GM18498 (cell line): ENCODE measurements around the gene CUEDC1.
A peak's percentile ranks its signal among the peaks of the same experiment; 100 is the strongest.
"Not testable (repeated sequence)": the region's sequence is repeated elsewhere in the genome, so short reads cannot be mapped to it uniquely, and the experiment has no call there.

Source experiments
- ATAC-seq: cut with Tn5 transposase; IDR thresholded peaks from one replicate; pipeline ENCODE4 v1.9.1; 2021; ENCODE audit warnings: mild to moderate bottlenecking, moderate library complexity; ENCODE audit not compliant: unreplicated experiment

The CUEDC1 gene

DNA sequence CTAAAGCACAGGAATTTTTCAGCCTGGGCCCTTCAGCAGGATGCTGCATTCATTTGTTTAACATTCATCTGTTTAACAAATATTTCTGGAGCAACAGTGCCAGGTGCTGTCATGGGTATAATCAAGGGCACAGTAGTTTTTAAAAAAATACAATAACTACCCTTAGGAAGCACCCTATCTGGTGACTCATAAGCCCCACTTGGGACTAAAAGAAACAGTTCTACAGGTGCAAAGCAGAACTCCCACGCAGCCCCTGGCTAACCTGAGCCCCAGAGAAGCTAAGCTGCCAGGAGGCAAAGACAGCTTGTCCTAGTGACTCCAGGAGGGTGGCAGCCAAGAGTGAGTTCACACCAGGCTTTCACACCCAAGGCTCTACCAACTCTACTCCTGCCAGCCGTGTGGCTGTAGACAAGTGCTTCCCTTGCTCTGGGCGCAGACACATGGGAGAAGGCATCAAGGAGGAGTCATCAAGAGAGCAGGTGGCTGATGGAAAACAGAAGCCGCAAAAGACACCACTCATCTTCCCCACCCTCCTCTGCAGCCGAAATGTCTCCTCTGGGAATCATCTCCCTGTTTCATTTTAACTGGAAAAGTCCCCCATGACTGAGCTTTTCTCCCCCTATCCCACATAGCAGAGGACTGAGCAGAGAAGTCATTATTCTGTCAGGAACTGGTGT lies 14.4 kb downstream of the CUEDC1 start:
- no peak for ATAC-seq

DNA sequence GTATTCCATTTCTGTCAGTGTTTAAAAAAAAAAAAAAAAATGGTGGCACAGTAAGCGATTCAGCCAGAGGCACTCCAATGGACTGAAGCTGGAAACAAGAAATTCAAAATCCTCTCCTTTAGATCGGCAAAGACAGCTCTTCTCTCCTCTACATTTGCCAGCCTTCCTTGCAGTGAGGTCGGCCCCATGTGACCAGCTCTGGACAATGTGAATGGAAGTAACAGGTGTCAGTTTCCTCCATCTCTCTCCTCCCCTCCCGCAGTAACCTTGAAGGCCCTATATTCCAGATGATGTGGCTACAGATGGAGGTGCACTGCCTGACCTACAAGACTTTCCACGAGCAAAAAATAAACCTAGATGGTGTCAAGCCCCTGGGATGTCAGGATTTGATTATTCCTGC lies 15.0 kb downstream of the CUEDC1 start:
- no peak for ATAC-seq

DNA sequence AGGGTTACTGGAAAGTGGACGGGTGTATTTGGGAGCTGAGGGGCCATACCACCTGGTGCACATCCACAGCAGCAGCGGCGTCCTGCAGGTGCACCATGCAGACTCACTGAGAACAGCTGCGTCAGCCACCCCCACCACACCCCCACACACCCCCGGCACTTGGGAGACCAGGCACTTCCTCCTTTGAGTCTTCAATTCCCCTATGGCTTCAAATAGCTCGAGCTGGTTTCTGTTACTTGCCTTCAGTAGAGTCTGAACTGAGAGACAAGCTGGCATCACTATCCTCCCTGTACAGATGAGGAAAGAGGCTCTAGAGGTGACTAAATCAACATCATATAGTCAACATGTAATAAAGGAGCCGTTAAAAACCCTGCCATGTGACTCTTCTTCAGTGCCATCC lies 15.4 kb downstream of the CUEDC1 start:
- peak; percentile 80 for ATAC-seq

DNA sequence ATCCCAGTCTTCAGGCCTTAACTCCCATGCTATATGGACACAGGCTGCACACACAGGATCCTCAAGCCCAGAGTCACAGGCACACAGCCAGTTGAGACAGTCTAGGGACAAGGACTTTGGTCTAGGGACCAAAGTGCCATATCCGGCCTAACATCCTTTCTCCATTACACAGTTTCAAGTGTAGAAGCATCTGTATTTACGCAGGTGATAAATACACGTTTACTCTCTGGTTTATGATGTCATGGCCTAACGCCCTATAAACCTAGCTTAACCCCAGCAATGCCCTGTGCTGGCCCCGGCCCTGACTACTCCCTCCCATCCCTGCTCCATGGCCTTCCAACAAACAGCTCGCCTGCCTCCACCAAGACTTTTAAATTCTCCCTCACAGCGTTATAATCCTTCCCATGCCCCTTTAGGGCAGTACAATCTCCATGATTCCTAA lies 17.1 kb downstream of the CUEDC1 start:
- no peak for ATAC-seq

DNA sequence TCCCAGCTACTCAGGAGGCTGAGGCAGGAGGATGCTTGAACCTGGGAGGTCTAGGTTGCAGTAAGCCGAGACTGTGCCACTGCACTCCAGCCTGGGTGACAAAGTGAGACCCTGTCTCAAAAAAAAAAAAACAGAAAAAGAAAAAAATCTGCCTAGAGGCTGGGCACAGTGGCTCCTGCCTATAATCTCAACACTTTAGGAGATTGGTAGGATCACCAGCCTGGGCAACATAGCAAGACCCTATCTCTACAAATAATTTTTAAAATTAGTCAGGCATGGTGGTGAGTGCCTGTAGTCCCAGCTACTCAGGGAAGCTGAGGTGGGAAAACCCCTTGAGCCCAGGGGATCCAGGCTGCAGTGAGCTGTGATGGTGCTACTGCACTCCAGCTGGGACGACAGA lies 17.7 kb downstream of the CUEDC1 start:
- ATAC-seq = no peak

DNA sequence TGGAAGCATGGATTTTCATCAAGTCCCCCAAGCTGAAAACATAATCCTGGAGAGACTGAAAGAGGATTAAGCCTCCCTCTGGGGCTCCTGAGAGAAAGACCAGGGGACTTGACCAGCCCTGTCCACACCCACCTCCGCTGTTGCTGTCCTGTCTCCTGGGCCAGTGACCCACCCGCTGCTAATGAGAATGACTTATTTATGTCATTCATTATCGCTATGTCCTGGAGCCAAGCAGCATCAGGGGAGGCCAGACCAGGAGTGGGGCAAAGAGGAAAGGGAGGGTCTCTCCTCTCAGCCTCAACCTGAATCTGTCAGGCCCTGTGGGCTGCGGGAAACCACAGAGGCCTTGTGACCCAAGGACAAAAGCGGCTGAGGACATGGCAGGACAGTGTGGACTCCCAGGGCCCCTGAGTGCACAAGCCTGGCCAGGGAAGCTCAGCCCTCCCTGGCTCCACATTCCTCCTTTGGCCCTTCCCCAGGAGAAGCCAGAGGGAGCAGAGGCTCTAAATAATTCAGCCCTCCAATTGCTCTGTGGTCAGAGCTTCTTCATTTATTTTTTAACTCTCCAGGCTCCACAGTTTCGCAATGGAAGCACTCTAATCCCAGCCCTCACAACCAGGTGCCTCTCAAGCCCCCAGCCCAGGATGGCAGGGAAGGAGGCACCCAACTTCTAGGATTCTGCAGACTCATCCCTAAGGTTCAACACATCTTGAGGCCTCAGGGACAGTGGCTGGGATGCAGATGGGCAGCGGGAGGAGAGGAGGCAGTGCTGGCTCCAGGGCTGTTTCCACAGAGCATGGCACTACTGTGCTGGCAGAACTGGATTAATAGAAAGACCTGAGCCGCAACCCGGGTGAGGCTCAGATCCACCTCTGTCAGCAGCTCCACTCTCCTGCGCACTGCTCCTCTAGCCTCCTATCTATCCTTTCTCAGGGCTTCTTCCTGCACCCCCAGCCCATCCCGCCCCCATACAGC lies 19.1 kb downstream of the CUEDC1 start:
- ATAC-seq = no peak

DNA sequence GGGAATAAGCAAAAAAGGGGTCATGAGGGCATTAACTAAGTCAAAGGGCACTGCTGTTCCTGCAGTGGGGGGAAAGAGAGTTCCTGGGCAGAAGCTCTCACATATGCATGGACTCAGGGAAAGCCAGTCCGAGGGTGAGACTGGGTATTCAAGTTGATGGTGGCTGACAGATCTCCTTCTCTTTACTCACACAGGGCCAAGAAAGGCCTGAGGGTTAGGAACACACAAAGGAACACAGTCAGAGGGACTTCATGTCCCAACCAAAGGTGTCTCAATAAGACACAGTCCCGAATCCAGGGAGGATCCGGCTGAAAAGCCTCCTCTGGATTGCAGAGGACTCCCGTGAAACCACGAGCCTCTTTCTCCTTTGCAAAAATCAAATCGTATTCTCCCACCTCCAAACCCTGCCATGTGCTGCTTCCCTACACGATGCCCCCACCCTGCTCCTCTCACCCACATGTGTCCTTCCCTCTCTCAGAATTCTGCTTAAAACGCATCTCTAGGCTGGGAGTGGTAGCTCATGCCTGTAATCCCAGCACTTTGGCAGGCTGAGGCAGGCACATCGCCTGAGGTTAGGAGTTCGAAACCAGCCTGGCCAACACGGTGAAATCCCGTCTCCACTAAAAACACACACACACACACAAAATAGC lies 23.6 kb downstream of the CUEDC1 start:
- no peak for ATAC-seq

DNA sequence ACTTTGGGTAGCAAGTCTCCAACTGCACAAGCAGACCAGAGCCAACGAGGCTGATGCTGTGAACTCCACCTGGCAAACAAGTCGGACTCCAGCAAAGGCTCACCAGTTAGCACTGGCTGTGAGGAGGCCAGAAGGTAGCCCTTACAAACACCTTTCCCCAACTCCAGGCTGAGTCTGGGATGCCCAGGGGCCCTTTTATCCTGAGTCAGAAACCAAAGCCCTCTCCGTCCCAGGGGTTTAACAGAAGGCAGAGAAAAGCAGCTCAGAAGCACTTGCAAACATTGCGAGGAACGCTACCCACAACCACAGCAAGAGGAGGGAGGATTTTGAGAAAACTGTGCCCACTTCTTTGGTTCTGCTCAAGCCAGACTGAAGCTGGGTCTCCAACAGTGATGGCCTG lies 25.0 kb downstream of the CUEDC1 start:
- no peak for ATAC-seq

DNA sequence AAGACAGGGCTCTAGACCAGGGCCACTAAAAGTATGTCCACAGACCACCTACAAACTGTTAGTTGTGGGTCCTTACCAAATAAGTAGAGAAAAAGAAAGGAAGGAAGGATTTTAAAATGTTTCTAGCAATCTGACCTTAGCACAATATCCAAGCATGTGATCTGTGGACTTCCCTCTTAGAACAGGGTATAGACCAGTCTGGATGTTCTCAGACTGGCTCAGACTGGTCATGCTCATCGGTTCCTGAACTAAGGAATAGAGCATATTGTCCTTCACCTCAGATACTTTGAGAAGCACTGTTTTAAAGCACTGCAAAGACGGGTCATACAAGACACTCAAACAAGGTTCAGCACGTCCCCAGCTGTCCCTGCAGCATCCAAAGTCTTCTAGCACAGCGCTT lies 25.8 kb downstream of the CUEDC1 start:
- ATAC-seq = no peak

DNA sequence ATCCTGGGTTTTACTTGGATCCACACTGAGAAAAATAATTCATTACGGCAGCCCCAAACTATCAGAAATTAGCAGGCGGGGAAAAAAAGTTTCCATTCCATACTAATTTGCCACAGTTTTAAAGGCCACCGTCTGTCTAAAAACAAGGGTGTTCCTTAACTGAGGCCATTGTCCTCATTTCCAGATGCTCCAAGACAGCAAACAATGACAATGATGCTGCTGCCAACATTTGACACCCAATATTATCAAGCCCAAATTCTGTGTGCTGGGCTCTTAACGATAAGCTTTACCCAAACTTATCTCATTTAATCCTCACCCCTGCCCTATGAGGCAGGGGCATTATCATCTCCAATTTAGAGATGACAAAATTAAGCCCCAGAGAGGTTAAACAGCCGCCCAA lies 26.3 kb downstream of the CUEDC1 start:
- no peak for ATAC-seq

DNA sequence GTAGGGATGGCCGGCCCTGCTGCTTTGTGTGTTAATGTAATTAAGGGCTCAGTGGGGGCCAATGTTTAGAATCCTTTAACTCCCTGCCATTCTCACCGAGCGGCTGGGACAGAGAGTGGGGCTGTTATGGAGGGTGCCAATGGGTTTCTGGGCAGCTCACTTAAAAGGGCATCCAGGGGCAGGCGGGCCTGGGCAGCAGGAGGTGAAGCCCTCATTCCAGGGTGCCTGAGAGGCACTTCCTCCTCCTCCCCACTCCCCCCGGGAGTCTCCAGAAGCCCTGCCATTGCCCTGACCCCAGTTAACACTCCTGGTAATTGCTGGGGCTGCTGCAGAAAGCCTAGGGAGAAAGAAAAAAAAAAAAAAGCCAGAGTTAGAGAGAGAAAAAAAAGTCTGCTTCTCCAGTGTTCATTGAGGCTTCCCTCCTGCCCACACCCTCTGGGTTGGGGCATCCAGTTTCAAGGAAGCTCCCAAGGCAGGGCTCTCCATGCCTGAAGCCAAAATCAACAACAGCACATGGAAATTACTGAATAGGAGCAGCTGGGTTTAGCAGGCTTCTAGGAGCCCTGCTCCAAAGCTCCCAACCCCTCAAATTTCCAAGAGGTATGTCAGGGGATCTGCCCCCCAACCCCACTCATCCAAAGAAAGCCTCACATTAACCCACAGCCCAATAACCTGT lies 28.0 kb downstream of the CUEDC1 start:
- ATAC-seq = no peak

DNA sequence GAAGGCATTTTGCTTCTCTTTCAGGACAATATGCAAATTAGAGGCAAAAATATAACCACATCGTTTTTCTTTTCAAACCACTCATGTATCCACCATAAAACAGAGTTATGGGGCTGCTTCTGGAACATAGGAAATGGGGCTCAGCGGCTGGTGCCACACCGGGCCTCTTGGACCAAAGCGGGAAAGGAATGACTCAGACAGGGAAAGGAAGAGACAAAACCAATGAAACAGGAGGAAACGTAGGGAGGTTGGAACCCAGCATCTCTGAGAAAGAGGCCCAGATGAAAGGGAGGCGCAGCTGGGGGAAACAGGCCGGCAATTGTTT lies 28.5 kb downstream of the CUEDC1 start:
- no peak for ATAC-seq

DNA sequence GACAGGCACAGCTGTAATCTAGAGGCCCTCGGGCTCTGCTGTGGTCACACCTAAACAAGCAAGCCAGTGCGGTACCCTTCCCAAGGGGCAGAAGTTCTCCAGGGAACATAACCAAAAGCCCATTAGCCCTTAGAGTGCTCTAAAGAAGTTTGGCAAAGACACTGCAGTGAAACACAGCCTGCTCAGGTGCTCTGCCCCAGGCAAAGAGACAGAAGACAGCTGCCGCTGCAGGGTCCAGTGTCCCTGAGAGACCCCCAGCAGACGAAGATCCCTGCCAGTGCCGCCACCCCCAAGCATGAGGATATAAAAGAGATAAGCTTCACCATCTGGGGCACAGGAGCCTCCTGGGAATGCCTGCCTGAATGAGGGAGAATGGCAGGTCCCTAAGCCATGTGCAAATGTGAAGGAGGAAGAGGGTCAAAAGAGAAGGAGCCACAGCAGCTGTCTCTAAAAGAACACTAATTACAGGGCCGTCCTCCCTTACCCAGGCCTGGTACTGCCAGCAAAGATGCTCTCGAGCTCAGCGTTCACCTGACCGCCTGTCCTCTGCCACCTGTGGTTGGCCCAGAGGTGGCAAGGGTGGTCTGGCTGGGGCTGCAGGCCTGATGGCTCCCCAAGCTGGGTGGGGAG lies 29.7 kb downstream of the CUEDC1 start:
- no peak for ATAC-seq

DNA sequence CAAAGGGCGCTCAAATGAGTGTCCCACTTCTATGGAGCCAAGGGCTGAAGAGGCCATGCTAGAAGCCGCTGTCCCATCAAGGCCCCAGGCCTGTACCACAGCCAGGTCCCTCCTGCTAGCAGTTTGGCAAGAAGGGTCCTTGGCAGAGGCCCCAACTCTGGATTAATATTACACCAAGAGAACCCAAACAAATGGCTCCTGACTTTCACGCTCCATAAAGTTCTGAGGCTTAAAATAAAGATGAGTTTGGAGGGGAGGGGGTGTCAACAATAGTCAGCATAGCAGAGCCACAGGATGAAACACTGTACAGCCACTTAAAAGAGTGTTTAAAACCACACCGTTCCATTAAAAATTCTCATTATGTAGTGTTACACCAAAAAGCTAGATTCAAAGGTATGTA lies 30.5 kb downstream of the CUEDC1 start:
- ATAC-seq = no peak

DNA sequence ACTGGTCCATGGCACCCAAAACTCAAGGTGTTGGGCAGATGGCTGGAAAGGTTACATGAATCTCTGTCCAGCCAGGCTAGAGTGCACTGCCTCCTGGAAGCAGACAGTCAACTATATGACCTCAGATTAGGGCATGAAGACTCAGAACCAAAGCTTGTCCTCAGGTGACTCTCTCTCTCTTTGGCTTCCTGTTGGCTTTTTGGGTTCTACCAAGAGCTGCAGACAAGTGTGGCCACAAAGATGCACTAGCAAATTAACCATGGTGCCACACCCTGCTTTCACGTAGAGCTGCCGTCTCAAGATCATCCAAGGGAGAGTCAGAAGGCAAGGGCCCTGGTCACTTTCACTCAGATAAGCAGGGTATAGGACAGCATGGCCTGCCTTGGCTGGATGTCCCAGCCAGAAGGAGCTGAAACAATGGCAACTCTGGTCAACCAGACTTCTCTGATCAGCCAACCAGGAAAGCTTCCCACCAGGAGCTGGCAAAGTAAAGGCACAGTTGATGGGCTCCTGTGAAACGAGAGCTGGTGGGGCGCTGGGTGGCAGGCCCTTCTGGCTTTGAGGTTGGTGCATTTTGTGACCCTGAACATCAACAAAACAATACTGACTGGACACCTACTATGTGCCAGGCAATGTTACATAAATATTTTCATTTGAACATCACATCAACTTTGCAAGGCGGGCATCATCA lies 31.9 kb downstream of the CUEDC1 start:
- no peak for ATAC-seq

DNA sequence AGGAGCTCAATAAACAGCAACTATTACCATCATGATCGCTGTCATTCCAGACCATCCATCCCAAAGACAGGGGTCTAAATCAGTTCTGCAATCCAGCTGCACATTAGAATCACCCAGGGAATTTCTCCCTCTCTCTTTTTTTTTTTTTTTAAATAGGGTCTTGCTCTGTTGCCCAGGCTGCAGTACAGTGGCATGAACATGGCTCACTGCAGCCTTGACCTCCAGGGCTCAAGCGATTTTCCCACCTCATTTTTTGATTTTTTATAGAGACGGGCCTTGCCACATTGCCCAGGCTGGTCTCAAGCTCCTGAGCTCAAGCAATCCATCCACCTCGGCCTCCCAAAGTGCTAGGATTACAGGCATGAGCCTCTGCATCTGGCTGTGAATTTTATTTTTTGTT lies 32.5 kb downstream of the CUEDC1 start:
- not testable (repeated sequence) for ATAC-seq

DNA sequence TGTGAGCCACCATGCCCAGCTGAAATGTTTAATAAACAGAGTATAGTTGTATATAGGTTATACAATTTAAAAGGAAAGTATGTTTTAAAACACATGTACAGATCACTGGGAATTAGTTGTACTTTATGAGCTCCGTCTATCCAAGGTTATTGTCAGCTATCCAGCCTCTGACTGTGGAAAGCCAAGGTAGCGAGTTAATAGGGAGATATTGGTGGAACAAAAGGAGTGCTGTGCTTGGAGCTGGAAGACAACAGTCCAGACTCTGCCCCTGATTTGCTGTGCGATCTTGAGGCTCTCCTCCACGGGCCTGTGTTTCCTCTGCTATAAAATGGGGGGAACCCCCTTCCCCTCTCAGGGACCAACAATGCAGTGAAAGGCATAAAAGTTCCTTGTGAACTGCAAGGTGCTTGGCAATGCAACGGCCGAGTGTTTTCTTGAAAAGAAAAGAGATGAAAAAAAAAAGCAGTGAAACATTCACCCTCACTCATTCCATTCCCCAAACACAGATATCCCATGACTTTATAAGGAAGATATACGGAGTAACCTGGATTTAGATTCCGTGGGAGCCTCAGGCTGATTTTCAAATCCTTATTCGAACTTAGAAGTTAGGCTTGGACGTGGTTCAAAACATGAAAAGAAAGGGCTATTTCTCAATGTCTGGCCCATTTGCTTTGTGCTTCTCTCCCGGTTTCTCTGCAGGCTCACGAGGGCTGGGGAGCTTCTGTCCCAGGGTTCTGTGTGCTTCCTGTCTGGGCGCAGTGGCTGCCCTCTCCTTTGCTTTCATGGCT lies 34.1 kb downstream of the CUEDC1 start:
- no peak for ATAC-seq

DNA sequence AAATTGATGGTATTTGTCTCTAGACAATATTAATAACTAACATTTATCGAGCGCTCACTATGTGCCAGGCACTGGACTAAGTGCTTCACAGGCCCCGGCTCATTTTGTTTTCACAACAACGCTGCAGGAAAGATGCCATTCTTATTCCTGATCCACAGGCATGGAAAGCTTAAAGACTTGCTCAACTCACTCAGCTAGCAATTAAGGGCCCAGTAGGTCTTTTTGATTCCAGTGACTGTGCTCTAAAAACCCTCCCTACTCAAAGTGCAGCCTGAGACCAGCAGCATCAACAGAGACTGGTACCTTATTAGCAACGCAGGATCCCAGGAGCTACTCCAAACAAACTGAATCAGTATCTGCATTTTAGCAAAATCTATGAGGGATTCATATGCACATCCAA lies 35.3 kb downstream of the CUEDC1 start:
- ATAC-seq = no peak
